Body of pancreas (tissue), 4 donors: ENCODE data around the gene SLC35A4. TPM values are rescaled to one million over a fixed set of nuclear protein-coding genes. Genes with fewer than 3 reads are reported as not detected.
"Not testable (repeated sequence)": the region's sequence is repeated elsewhere in the genome, so short reads cannot be mapped to it uniquely, and the experiment has no call there.

Experiments
- ATAC-seq: fragments of 150-250 bp; one replicate; pipeline ENCODE4 v1.9.1; 2016
- DNase-seq, 4 donors: peaks; one replicate each; pipeline ENCODE4 v3.0.0-alpha.2; 2019
- H3K27ac ChIP-seq, 4 donors: fragments of 200-600 bp; sonication (generic); 1 replicate in 3 of 4; 2 replicates in 1 of 4; pipeline versions ENCODE4 v1.5.1 to v1.6.1; 2016 to 2019; ENCODE audit warnings: mild to moderate bottlenecking in 1 of 4, mixed read lengths in 1 of 4, moderate library complexity in 1 of 4
- H3K27me3 ChIP-seq, 2 donors: fragments of 200-600 bp; sonication (generic); one replicate each; pipeline ENCODE4 v1.6.0; 2016; ENCODE audit warnings: mild to moderate bottlenecking in 1 of 2
- H3K36me3 ChIP-seq, 2 donors: fragments of 200-600 bp; sonication (generic); replicated peaks in 1 of 2; 2 replicates each; pipeline ENCODE4 v1.5.1; 2016; ENCODE audit warnings: low read depth in 2 of 2; ENCODE audit not compliant: insufficient read depth in 1 of 2
- H3K4me1 ChIP-seq: fragments of 200-600 bp; sonication (generic); one replicate; pipeline ENCODE4 v1.6.0; 2016
- H3K4me3 ChIP-seq, 2 donors: fragments of 200-600 bp; sonication (generic); 1 replicate in 1 of 2; 2 replicates in 1 of 2; pipeline ENCODE4 v1.5.1; 2016 to 2019
- H3K9me3 ChIP-seq, 3 donors: fragments of 200-600 bp; sonication (generic); 1 replicate in 2 of 3; 2 replicates in 1 of 3; pipeline ENCODE4 v1.5.1; 2016
- CTCF ChIP-seq, 7 experiments: fragments of 450-650 bp in 4 of 7; fragments of 200-600 bp in 3 of 7; sonication (generic) in 3 of 7; IDR thresholded peaks; one replicate each; pipeline ENCODE4 v1.5.1; 2016 to 2019; ENCODE audit warnings: antibody characterized with exemption in 7 of 7
- POLR2A ChIP-seq, 3 donors: fragments of 450-650 bp; IDR thresholded peaks; one replicate each; pipeline ENCODE4 v1.6.1; 2016; ENCODE audit warnings: antibody characterized with exemption in 3 of 3, mild to moderate bottlenecking in 2 of 3
- WGBS, 2 donors: methylation state at CpG; one replicate each; pipeline ENCODE4 v1.1.5; 2017; 5-methylcytosine and 5-hydroxymethylcytosine counted together
- intact Hi-C: fragments of 100-400 bp; cut with DNase I; formaldehyde crosslinking; loops from one replicate; pipeline ENCODE4 v1.15.1; 2023
- total RNA-seq, 2 donors: library from RNA; depleted of rRNA; stranded (reverse); fragments of >200 nt; gene quantifications; one replicate each; pipeline ENCODE4 v1.1.0, GENCODE V29; 2016

Gene SLC35A4
- total RNA-seq, 2 donors from 2014 or later: 18.5 to 39.4 TPM

GRCh38 chr5:140595538-140596300 lies 31.1 kb downstream of the SLC35A4 start:
- no peaks in the 10 kb centered on the region for H3K27me3 ChIP-seq
- intact Hi-C loops: no loop called here
- no peaks in the 10 kb centered on the region for H3K9me3 ChIP-seq
- no peak overlapping the region for H3K4me3 ChIP-seq
- WGBS, 2 donors: 53 to 61% methylated on average over 5 of the region's 5 CpGs
- DNase-seq: peak in 2 of 4 donors; percentile 31 to 72
- no peaks in the 10 kb centered on the region for H3K36me3 ChIP-seq
- H3K27ac ChIP-seq: peak overlapping the region in 2 of 4 donors; percentile 56 to 74
- TF ChIP-seq POLR2A (IDR thresholded peaks at IDR 0.05) (peak in 1 of 3 donors; percentile 16), CTCF (IDR thresholded peaks at IDR 0.05) (no peak)
- ATAC-seq: peak; percentile 40
- H3K4me1 ChIP-seq: peaks cover 27% of the 10 kb centered on the region

DNA sequence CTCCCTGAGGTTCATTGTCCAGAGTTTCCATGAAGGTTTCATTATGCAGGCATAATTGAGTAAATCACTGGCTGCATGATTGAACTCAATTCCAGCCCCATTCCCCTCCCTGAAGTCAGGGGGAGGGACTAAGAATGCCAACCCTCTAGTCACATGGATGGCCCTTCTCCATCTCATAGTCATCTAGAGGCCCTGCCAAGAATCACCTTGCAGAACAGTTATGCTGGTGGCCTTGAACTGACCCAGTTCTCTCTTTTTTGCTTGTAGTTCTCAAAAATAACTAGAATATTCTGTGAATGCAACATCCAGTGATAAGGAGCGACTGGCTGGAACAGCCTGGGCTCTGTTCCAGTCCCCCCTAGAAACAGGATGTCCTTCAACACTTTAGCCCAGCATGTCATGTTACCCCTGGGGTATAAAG lies 31.7 kb downstream of the SLC35A4 start:
- WGBS, 2 donors: 0 to 10% methylated on average over 1 of the region's 1 CpG
- Histone ChIP-seq H3K36me3 (no peaks in the 10 kb centered on the region), H3K4me3 (no peak overlapping the region), H3K9me3 (no peaks in the 10 kb centered on the region), H3K4me1 (peaks cover 27% of the 10 kb centered on the region), H3K27ac (peak overlapping the region in 3 of 4 donors; percentile 3 to 74 (median 56)), H3K27me3 (no peaks in the 10 kb centered on the region)
- DNase-seq: peak; percentile 10 to 66 (median 41)
- TF ChIP-seq CTCF (IDR thresholded peaks at IDR 0.05) (no peak), POLR2A (IDR thresholded peaks at IDR 0.05) (peak in 1 of 3 donors; percentile 32)
- intact Hi-C loops: no loop called here
- peak; percentile 88 for ATAC-seq

- Histone ChIP-seq H3K36me3 (no peaks in the 10 kb centered on the region), H3K27ac (no peak overlapping the region), H3K4me1 (peaks cover 27% of the 10 kb centered on the region), H3K4me3 (no peak overlapping the region), H3K9me3 (no peaks in the 10 kb centered on the region), H3K27me3 (no peaks in the 10 kb centered on the region)
- ATAC-seq (no peak), DNase-seq (no peak)
- no peak for TF ChIP-seq POLR2A (IDR thresholded peaks at IDR 0.05)
- TF ChIP-seq CTCF (IDR thresholded peaks at IDR 0.05): no peak
- intact Hi-C loops: no loop called here
- 58 to 60% methylated on average over 2 of the region's 2 CpGs for WGBS, 2 donors
These were observed 34.2 kb downstream of the SLC35A4 start for GRCh38 chr5:140598836-140599235.

- DNase-seq: no peak
- TF ChIP-seq POLR2A (IDR thresholded peaks at IDR 0.05) (no peak), CTCF (IDR thresholded peaks at IDR 0.05) (no peak)
These were observed 35.5 kb downstream of the SLC35A4 start for GRCh38 chr5:140600096-140600495.

GRCh38 chr5:140602147-140602546 lies 37.5 kb downstream of the SLC35A4 start:
- Histone ChIP-seq H3K27me3 (no peaks in the 10 kb centered on the region), H3K4me3 (no peak overlapping the region), H3K27ac (peak overlapping the region in 1 of 4 donors; percentile 78), H3K4me1 (peaks cover 4% of the 10 kb centered on the region), H3K36me3 (no peaks in the 10 kb centered on the region), H3K9me3 (no peaks in the 10 kb centered on the region)
- ATAC-seq (no peak), DNase-seq (no peak)
- WGBS, 2 donors: 69 to 76% methylated on average over 4 of the region's 4 CpGs
- intact Hi-C loops: no loop called here
- TF ChIP-seq POLR2A (IDR thresholded peaks at IDR 0.05) (no peak), CTCF (IDR thresholded peaks at IDR 0.05) (no peak)

More at GRCh38 chr5:140600096-140600495, 35.5 kb downstream of the SLC35A4 start:
- H3K27ac ChIP-seq: no peak overlapping the region
- ATAC-seq: no peak
- no peaks in the 10 kb centered on the region for H3K9me3 ChIP-seq
- H3K36me3 ChIP-seq: no peaks in the 10 kb centered on the region
- H3K4me1 ChIP-seq: peaks cover 22% of the 10 kb centered on the region
- intact Hi-C loops: no loop called here
- no peaks in the 10 kb centered on the region for H3K27me3 ChIP-seq
- H3K4me3 ChIP-seq: no peak overlapping the region

- ATAC-seq, DNase-seq, H3K4me3 ChIP-seq, H3K27me3 ChIP-seq, H3K9me3 ChIP-seq, H3K36me3 ChIP-seq, H3K4me1 ChIP-seq, intact Hi-C loops: not testable (repeated sequence)
- WGBS, 2 donors: 83 to 93% methylated on average over 4 of the region's 4 CpGs
- peak overlapping the region in 1 of 4 donors; percentile 39 for H3K27ac ChIP-seq
These were observed 38.7 kb downstream of the SLC35A4 start for GRCh38 chr5:140603446-140603698.
